Stimulated activated CD4-positive, alpha-beta T cell treated with anti-CD3 and anti-CD28 coated beads, Interleukin-12 subunit alpha, Interleukin-12 subunit beta, amount 100 ng/mL, for 48 hours (primary cell): ENCODE data around the gene LSR.
"Not testable (repeated sequence)": the region's sequence is repeated elsewhere in the genome, so short reads cannot be mapped to it uniquely, and the experiment has no call there.

Experiments used
- DNase-seq, 3 donors: peaks; one replicate each; pipeline ENCODE4 v3.0.0-alpha.2; 2020; ENCODE audit warnings: low read depth in 2 of 3, low spot score in 1 of 3

The LSR gene

GRCh38 chr19:35216833-35217648 lies 31.8 kb upstream of the LSR start:
- no peak for DNase-seq

DNA sequence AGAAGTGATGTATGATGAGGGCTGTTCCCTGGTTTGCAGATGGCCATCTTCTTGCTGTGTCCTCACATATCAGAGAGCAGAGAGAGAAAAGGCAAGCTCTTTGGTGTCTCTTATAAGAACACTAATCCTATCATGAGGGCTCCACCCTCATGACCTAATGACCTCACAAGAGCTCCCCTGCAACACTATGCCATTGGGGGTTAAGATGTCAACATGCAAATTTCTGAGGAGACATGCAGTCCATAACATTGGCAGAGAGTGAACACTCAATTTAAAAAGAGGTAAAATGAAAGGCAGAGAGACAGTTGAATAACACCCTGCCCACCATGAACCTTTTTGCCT lies 31.2 kb upstream of the LSR start:
- no peak for DNase-seq

DNA sequence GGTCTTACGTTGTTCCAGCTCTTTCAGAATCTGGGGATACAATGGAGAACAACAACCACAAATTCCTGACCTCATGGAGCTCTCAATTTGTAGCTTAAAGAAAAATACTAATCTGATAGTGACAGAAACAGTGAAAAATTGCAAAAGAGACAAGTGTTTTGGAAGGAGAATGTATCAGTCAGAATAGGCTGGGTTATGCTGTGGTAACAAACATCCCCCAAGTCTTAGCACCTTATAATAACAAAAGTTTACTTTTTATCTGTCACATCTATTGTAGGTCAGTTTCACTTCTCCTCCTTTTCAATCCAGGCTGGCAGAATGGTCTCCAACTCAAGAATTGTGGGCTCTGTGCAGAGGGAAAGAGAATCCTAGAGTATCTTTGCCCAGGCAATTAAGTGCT lies 29.8 kb upstream of the LSR start:
- no peak for DNase-seq

DNA sequence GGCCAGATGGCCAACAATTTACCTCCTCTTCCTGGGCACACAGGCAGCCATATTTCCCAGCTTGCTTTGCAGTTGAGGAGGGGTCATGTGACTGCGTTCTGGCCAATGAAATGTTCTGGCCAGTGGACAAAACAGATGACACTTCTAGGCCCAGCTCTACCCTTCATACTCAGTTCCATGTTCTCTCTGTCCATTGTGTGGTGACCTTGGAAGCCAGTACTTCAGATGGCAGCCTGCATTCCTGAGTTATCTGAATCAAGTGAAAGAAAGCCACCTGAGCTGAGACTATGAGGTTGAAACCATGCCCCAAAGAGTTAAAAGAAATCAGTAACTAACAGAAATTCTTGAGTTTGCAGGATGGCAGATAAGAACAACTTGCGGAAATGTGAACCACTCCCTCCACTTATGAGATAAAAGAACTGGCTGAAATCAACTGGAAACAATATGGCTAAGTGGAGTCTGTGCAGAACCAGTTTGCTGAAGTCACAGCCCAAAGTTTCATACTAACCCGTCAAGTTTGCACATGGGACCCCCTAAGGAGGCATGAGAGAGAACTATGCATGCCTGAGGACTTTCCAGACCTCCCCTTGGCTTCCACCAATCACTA lies 28.4 kb upstream of the LSR start:
- DNase-seq = no peak

DNA sequence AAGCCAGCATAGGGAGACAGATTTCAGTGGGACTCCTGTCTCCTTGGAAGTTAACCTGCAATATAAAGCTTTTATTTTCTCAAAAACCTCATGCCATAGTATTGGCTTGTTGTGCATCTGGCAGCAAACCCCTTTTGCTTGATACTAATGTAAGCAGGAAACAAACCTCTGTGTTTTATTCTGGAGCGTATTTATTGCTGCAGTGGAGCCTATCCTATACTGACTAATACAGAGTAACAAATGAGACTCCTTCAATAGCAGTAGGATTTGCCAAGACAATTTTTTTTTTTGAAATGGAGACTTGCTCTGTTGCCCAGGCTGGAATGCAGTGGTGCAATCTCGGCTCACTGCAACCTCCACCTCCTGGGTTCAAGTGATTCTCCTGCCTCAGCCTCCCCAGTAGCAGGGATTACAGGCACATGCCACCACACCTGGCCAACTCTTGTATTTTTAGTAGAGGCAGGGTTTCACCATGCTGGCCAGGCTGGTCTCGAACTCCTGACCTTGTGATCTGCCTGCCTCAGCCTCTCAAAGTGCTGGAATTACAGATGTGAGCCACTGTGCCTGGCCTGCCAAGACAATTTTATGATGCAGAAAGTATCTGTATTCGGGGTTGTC lies 27.7 kb upstream of the LSR start:
- DNase-seq = not testable (repeated sequence)

DNA sequence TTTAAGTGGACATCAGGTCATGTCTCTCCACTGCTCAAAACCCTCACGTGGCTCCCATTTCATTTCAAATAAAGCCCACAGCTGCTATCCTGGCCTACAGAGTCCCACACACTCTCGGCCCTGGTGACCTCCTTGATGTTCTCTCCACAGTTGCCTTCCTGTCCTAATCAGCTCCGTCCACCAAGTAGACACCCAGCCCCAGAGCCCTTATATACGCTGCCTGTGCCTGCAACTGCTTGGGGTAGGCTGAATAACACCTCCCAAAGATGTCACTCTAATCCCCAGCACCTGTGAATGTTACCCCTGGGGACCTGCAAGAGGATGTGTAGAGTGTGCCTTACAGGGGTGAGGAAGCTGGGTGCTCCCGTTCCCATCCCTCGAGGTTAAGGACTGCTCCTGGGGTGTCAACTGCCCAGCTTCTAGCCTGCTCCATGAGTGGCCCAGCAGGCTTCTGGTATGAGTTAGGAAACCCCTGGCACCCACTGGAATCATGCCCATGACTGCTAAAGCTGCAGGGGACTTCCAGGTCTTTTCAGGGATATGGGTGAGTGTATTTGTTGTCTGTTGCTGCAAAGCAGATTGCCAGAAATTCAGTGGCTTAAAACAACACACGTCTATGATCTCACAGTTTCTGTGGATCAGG lies 26.3 kb upstream of the LSR start:
- DNase-seq = no peak

- no peak for DNase-seq
Measured at GRCh38 chr19:35223084-35223790, 25.6 kb upstream of the LSR start.

- DNase-seq = no peak
Measured at GRCh38 chr19:35223862-35224505, 24.8 kb upstream of the LSR start.

DNA sequence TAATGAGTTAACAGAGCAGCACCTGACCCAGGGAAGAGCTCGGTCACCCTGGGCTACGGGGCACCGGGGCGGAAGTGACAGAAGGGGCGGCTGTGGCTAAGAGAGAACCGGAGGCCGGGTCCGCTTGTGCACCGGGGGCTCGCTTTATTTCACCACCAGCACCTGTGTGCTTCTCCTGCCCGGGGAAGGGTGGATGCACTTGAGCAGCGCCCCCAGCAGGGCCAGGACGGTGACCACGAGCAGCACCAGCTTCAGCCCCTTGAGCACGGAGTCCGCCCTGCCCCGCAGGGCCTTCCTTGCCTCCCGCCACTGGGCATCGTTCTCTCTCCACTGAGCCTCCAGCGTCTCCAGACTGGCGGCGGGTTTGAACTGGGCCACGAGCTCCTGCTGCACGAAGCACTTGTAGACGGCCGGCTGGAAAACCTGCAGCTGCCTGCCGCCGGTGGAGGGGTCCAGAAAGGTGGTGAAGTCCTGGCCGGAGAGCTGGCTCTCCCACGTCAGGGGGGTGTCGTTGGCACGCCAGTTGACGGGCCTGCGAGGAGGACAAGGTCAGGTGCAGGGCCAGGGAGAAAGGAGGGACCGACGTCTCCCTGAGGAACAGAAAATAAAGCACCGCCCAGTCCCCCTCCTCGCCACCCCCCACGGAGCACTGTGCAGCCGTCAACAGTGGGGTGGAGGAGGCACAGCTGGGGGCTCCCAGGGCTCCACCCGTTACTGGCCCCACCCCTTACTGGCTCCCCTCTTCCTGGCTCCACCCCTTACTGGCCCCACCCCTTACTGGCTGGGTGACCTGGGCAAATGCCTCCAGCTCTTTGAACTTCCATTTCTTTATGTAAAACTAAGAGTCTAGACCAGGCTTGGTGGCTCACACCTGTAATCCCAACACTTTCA lies 23.9 kb upstream of the LSR start:
- no peak for DNase-seq

- no peak for DNase-seq
Measured at GRCh38 chr19:35225951-35226350, 22.9 kb upstream of the LSR start.

DNA sequence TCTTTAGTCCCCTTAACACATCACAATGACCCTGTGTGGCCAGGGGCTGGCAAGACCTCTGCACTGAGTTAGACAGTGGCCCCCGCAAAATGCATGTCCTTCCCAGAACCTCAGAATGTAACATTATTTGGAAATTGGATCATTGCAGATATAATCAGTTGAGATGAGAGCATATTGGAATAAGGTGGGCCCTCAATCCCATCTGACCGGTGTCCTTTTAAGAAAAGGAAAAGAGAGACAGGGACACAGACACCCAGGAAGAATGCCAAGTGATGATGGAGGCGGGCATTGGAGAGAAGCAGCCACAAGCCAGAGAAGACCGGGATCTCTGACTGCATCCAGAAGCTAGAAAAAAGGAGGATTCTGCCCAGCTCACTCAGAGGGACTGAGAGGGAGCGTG lies 22.1 kb upstream of the LSR start:
- no peak for DNase-seq

DNA sequence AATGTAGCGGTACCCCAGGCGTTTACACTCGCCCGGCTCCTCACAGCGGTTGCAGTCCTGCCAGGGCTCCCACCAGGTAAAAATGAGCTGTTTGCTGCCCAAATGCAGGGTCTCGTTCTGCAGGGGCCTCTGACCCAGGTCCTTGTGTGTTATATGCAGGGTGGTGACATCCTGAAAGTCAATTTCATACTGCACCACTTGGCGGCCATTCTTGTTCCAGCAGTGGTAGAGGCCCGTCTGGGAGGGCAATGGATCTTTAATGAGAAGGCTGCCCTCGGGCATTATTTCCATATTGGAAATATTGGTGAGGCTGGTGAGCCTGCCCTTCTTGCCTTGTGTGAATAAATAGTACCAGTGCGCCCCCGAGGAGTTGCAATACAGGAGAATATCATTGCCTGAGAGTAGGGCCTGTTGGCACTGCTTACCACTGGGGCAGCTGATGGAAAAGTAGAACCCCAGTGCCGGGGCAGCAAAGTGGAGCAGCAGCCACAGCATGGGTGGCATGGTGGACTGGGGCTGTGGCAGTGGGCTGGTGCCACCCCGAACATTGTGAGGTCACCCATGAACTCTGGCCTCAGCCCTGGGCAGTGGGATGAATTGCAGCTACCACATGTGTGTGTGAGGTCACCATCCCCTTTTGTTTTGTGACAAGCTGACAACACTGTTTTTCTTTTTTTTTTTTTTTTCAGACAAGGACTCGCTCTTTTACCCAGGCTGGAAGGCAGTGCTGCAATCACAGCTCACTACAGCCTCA lies 20.4 kb upstream of the LSR start, which contains the start of gene FAM187B:
Gene FAM187B, minus strand, starts transcription at position 563 of the 754 bp plus-strand sequence. Its CDS starts 59 bp downstream, at position 504.
- DNase-seq = no peak

- DNase-seq = no peak
Measured at GRCh38 chr19:35229601-35230000, 19.2 kb upstream of the LSR start.

DNA sequence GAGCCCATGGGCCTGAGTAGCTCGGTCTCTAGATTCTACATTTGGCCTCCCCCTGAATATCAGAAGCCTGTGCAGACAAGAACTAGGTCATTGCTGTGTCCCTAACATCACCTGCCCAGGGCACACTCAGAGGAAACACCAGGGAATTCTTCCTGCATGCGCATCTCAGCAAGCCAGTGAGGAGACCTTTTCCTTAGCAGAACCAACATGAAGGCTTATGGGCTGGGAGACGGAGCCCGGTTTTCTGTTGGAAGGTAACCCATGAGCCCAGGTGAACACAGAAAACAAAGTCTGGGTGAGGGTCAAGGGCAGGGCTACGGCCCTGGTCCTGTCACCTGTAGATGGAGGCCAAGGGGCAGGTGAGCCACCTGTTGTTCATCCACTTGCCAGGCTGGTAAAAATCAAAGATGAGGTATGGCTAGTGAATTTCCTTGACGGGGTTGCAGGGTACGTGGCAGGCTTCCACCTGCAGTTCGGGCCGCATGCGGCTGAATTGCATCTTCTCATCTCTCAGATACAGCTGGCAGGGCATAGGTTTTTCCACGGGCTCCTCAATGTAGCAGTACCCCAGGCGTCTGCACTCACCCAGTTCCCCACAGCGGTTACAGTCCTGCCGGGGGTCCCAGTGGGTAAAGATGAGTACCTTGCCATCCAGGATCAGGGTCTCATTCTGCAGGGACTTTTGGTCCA lies 16.7 kb upstream of the LSR start:
- DNase-seq = no peak

DNA sequence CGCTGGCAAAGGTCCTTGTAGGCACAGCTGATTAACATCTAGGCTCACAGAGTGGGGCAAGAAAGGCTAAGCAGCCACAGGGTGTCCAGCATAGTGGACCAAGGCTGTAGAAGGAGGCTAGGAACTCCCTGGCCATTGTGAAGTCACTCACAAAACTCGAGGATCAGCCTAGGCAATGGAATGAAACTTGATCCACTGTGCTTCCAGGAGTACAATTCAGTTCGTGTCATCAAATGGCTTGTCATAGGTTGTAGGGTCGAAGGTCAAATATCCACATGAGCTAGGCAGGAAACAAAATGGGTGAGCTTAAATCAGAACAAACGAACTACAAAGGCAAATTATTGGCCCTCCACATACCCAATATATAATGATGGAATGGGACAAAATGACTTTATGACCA lies 15.9 kb upstream of the LSR start:
- DNase-seq = no peak

- DNase-seq = no peak
Measured at GRCh38 chr19:35236638-35237400, 12.0 kb upstream of the LSR start.

- DNase-seq = not testable (repeated sequence)
Measured at GRCh38 chr19:35239597-35239996, 9.2 kb upstream of the LSR start.

DNA sequence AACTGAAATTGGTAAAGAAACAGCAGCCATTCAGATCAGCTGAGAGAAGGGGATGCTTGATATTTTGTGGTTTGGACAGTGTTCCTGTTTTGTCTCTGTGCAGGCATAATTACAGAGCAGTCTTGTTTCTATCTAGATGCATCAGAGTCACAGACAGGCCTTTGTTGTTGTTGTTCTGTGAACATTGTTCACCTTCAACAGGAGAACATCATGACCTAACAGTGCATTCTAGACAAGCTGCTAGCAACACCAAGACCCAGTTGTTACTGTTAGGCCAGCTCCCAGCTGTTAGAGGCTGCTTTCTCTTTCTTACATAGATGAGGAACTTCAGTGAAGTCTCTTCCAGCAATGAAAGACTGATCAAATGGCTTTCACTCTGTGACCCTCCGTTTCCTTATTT lies 8.5 kb upstream of the LSR start:
- DNase-seq = no peak
